SK-N-SH treated with all-trans-retinoic acid at 6 μM for 48 hours (cell line): ENCODE data around the gene SCNN1B.

Source experiments
- ATAC-seq: fragments of 200-7000 bp; cut with Tn5 transposase; 3 replicates; pipeline ENCODE4 v1.9.1; 2020; ENCODE audit warnings: mild to moderate bottlenecking, moderate library complexity
- ARNTL ChIP-seq: fragments of 450-650 bp; formaldehyde crosslinking; IDR thresholded peaks from 2 replicates; pipeline ENCODE4 v1.5.0; 2020; ENCODE audit warnings: low read depth, mild to moderate bottlenecking, moderate library complexity, borderline replicate concordance
- CREB5 ChIP-seq: fragments of 250-450 bp; sonication (Bioruptor Pico); IDR thresholded peaks from 2 replicates; pipeline ENCODE4 v1.5.1; 2020; ENCODE audit warnings: low read depth, mild to moderate bottlenecking, moderate library complexity
- CSDC2 ChIP-seq: fragments of 250-450 bp; sonication (Bioruptor Pico); IDR thresholded peaks from 2 replicates; pipeline ENCODE4 v1.5.0; 2020; ENCODE audit warnings: mild to moderate bottlenecking, moderate library complexity
- CSRNP3 ChIP-seq: fragments of 250-450 bp; sonication (Bioruptor Pico); IDR thresholded peaks from 2 replicates; pipeline ENCODE4 v1.5.1; 2021; ENCODE audit warnings: mild to moderate bottlenecking, moderate library complexity
- ESRRG ChIP-seq: fragments of 250-450 bp; sonication (Bioruptor Pico); IDR thresholded peaks from 2 replicates; pipeline ENCODE4 v1.6.1; 2021; ENCODE audit warnings: mild to moderate bottlenecking
- GLIS3 ChIP-seq: fragments of 250-450 bp; sonication (Bioruptor Pico); IDR thresholded peaks from 2 replicates; pipeline ENCODE4 v1.5.0; 2020; ENCODE audit warnings: mild to moderate bottlenecking, moderate library complexity
- ISL1 ChIP-seq: fragments of 250-450 bp; sonication (Bioruptor Pico); IDR thresholded peaks from 2 replicates; pipeline ENCODE4 v2.1.2; 2022; ENCODE audit warnings: mild to moderate bottlenecking, moderate library complexity
- OSR1 ChIP-seq: fragments of 250-450 bp; sonication (Bioruptor Pico); IDR thresholded peaks from 2 replicates; pipeline ENCODE4 v1.8.0; 2022; ENCODE audit warnings: moderate library complexity, mild to moderate bottlenecking, inconsistent platforms
- PATZ1 ChIP-seq: fragments of 250-450 bp; sonication (Bioruptor Pico); IDR thresholded peaks from 2 replicates; pipeline ENCODE4 v1.8.0; 2020; ENCODE audit warnings: mild to moderate bottlenecking, moderate library complexity, borderline replicate concordance
- POU6F1 ChIP-seq: fragments of 250-450 bp; sonication (Bioruptor Pico); IDR thresholded peaks from 2 replicates; pipeline ENCODE4 v1.8.0; 2021; ENCODE audit warnings: low read depth, mild to moderate bottlenecking, moderate library complexity, borderline replicate concordance
- PPARA ChIP-seq: fragments of 250-450 bp; sonication (Bioruptor Pico); IDR thresholded peaks from 2 replicates; pipeline ENCODE4 v1.5.0; 2020; ENCODE audit warnings: mild to moderate bottlenecking, borderline replicate concordance
- RARB ChIP-seq: fragments of 250-450 bp; sonication (Bioruptor Pico); IDR thresholded peaks from 2 replicates; pipeline ENCODE4 v1.8.0; 2021; ENCODE audit warnings: mild to moderate bottlenecking, moderate library complexity
- SNAI2 ChIP-seq: fragments of 250-450 bp; sonication (Bioruptor Pico); IDR thresholded peaks from 2 replicates; pipeline ENCODE4 v1.5.0; 2020; ENCODE audit warnings: mild to moderate bottlenecking, moderate library complexity
- TCF4 ChIP-seq: fragments of 250-450 bp; sonication (Bioruptor Pico); IDR thresholded peaks from 2 replicates; pipeline ENCODE4 v1.8.0; 2021; ENCODE audit warnings: mild to moderate bottlenecking, moderate library complexity, borderline replicate concordance
- TOX ChIP-seq: fragments of 250-450 bp; sonication (Bioruptor Pico); IDR thresholded peaks from 2 replicates; pipeline ENCODE4 v1.8.0; 2021; ENCODE audit warnings: mild to moderate bottlenecking, moderate library complexity, borderline replicate concordance
- TSHZ2 ChIP-seq: fragments of 250-450 bp; sonication (Bioruptor Pico); IDR thresholded peaks from 2 replicates; pipeline ENCODE4 v1.5.0; 2020; ENCODE audit warnings: mild to moderate bottlenecking, moderate library complexity
- ZC3H10 ChIP-seq: fragments of 250-450 bp; sonication (Bioruptor Pico); IDR thresholded peaks from 2 replicates; pipeline ENCODE4 v1.5.1; 2021; ENCODE audit warnings: mild to moderate bottlenecking, moderate library complexity
- ZFP3 ChIP-seq: fragments of 250-450 bp; sonication (Bioruptor Pico); IDR thresholded peaks from 2 replicates; pipeline ENCODE4 v1.5.0; 2020; ENCODE audit warnings: mild to moderate bottlenecking, moderate library complexity
- ZNF565 ChIP-seq: fragments of 450-650 bp; formaldehyde crosslinking; conservative IDR thresholded peaks from 2 replicates; pipeline ENCODE4 v1.5.0; 2020; ENCODE audit warnings: low read depth, mild to moderate bottlenecking, moderate library complexity
- ZNF70 ChIP-seq: fragments of 450-650 bp; formaldehyde crosslinking; IDR thresholded peaks from 2 replicates; pipeline ENCODE4 v1.5.0; 2020; ENCODE audit warnings: mild to moderate bottlenecking, moderate library complexity
- ZNF8 ChIP-seq: fragments of 450-650 bp; formaldehyde crosslinking; IDR thresholded peaks from 2 replicates; pipeline ENCODE4 v1.5.0; 2020; ENCODE audit warnings: mild to moderate bottlenecking, moderate library complexity

The SCNN1B gene

GRCh38 chr16:23317751-23318150 is 15.6 kb downstream of the SCNN1B start:
- TF ChIP-seq ESRRG (no peak), PPARA (CRISPR knock-in tag) (no peak), ZC3H10 (CRISPR knock-in tag) (no peak), ZNF70 (no peak), SNAI2 (CRISPR knock-in tag) (no peak), TOX (CRISPR knock-in tag) (no peak), ZNF8 (CRISPR knock-in tag) (no peak), TSHZ2 (no peak), ZFP3 (CRISPR knock-in tag) (no peak)
- TF ChIP-seq, all 23 proteins: peak for 0

GRCh38 chr16:23318639-23319038 is 16.5 kb downstream of the SCNN1B start:
- TF ChIP-seq ESRRG, result no peak
- no peak for TF ChIP-seq OSR1 (CRISPR knock-in tag)
- no peak for TF ChIP-seq POU6F1 (CRISPR knock-in tag)
- no peak for TF ChIP-seq TCF4 (CRISPR knock-in tag)
- TF ChIP-seq ARNTL, result no peak
- no peak for TF ChIP-seq PPARA (CRISPR knock-in tag)
- TF ChIP-seq GLIS3 (CRISPR knock-in tag), result no peak
- no peak for TF ChIP-seq RARB
- no peak for TF ChIP-seq TSHZ2
- no peak for TF ChIP-seq ZNF8 (CRISPR knock-in tag)
- no peak for TF ChIP-seq CSDC2 (CRISPR knock-in tag)
- no peak for TF ChIP-seq CREB5 (CRISPR knock-in tag)
- no peak for TF ChIP-seq ZNF70
- no peak for TF ChIP-seq ZNF565 (CRISPR knock-in tag)
- TF ChIP-seq PATZ1 (CRISPR knock-in tag), result no peak
- TF ChIP-seq ISL1 (CRISPR knock-in tag), result no peak
- no peak for TF ChIP-seq CSRNP3
- TF ChIP-seq ZC3H10 (CRISPR knock-in tag), result no peak
- no peak for TF ChIP-seq SNAI2 (CRISPR knock-in tag)
- no peak for ATAC-seq

More at GRCh38 chr16:23317751-23318150, 15.6 kb downstream of the SCNN1B start:
- no peak for ATAC-seq
